LNCAP (cell line): ENCODE measurements around the gene BOD1.

Experiments used
- CTCF ChIP-seq: fragments of 450-650 bp; IDR thresholded peaks from 2 replicates; pipeline ENCODE4 v1.5.1; 2017; ENCODE audit warnings: mild to moderate bottlenecking

Gene BOD1

GRCh38 chr5:173568128-173568527 is 48.3 kb downstream of the BOD1 start:
- TF ChIP-seq CTCF = no peak

- TF ChIP-seq CTCF = no peak
Measured at GRCh38 chr5:173567548-173567947, 48.9 kb downstream of the BOD1 start.

- no peak for TF ChIP-seq CTCF
Measured at GRCh38 chr5:173565491-173566072, 50.9 kb downstream of the BOD1 start.

- no peak for TF ChIP-seq CTCF
Measured at GRCh38 chr5:173564106-173564505, 52.3 kb downstream of the BOD1 start.

- TF ChIP-seq CTCF = no peak
Measured at GRCh38 chr5:173563246-173563645, 53.2 kb downstream of the BOD1 start.

- no peak for TF ChIP-seq CTCF
Measured at GRCh38 chr5:173562451-173562850, 54.0 kb downstream of the BOD1 start.
